ENCODE measurements around the gene RHBDF2.
A peak's percentile ranks its signal among the peaks of the same experiment; 100 is the strongest.

The RHBDF2 gene

GRCh38 chr17:76499267-76499667, 2.0 kb downstream of the RHBDF2 start:
- DNase-seq, result no peak

GRCh38 chr17:76498876-76499251, 2.4 kb downstream of the RHBDF2 start:
- DNase-seq, result no peak

GRCh38 chr17:76497979-76498875, 3.0 kb downstream of the RHBDF2 start:
- DNase-seq, result no peak

- DNase-seq, result no peak
Measured at GRCh38 chr17:76497699-76497978, 3.6 kb downstream of the RHBDF2 start.

GRCh38 chr17:76496464-76496863, 4.8 kb downstream of the RHBDF2 start:
- no peak for DNase-seq

GRCh38 chr17:76495663-76496400, 5.4 kb downstream of the RHBDF2 start:
- DNase-seq, result no peak

- no peak for DNase-seq
Measured at GRCh38 chr17:76493505-76494167, 7.6 kb downstream of the RHBDF2 start.

- DNase-seq, result peak; percentile 19
Measured at GRCh38 chr17:76492989-76493501, 8.2 kb downstream of the RHBDF2 start.

GRCh38 chr17:76492123-76492988, 8.9 kb downstream of the RHBDF2 start:
- no peak for DNase-seq

GRCh38 chr17:76491271-76492122, 9.7 kb downstream of the RHBDF2 start:
- DNase-seq, result no peak

- no peak for DNase-seq
Measured at GRCh38 chr17:76490112-76490710, 11.0 kb downstream of the RHBDF2 start.

- DNase-seq, result no peak
Measured at GRCh38 chr17:76487451-76488192, 13.6 kb downstream of the RHBDF2 start.

GRCh38 chr17:76485569-76485968, 15.7 kb downstream of the RHBDF2 start:
- no peak for DNase-seq

GRCh38 chr17:76484228-76484725, 16.9 kb downstream of the RHBDF2 start:
- no peak for DNase-seq

- no peak for DNase-seq
Measured at GRCh38 chr17:76481071-76481655, 20.1 kb downstream of the RHBDF2 start.

GRCh38 chr17:76480632-76481031, 20.6 kb downstream of the RHBDF2 start:
- no peak for DNase-seq

- DNase-seq, result no peak
Measured at GRCh38 chr17:76479515-76480060, 21.6 kb downstream of the RHBDF2 start.

- no peak for DNase-seq
Measured at GRCh38 chr17:76478730-76479514, 22.3 kb downstream of the RHBDF2 start.

- no peak for DNase-seq
Measured at GRCh38 chr17:76478097-76478496, 23.1 kb downstream of the RHBDF2 start.
